H1 (cell line): ENCODE results near the gene SHISA7. TPM values are rescaled to one million over a fixed set of nuclear protein-coding genes. Genes with fewer than 3 reads are reported as not detected.

Experiments used
- CTCF ChIA-PET: fragments of 300-600 bp; sonication (Branson Sonifier 250); formaldehyde crosslinking; loops from one replicate; lab custom pipeline; 2021; ENCODE audit not compliant: partially characterized antibody; lab: Charles Lee
- POLR2A ChIA-PET: fragments of 300-600 bp; sonication (Branson Sonifier 250); formaldehyde crosslinking; loops from one replicate; lab custom pipeline; 2021; ENCODE audit warnings: inconsistent platforms; ENCODE audit not compliant: partially characterized antibody; lab: Charles Lee
- DNase-seq, 2 experiments: peaks; one replicate each; pipeline versions ENCODE4 v3.0.0 to v3.0.0-alpha.2; 2010 to 2022; ENCODE audit warnings: low spot score in 2 of 2, low read depth in 1 of 2, mixed read lengths in 1 of 2
- FAIRE-seq: peaks from 2 replicates; lab custom pipeline; 2011; peaks lifted over from hg19 to GRCh38; lab: Jason Lieb, UNC
- H2AFZ ChIP-seq: 2 replicates; pipeline ENCODE4 v1.8.1; 2012; ENCODE audit warnings: low read length, inconsistent platforms
- H2AK5ac ChIP-seq: 2 replicates; pipeline ENCODE4 v1.6.1; 2013; ENCODE audit warnings: low read depth, low read length
- H2BK120ac ChIP-seq: replicated peaks from 2 replicates; pipeline ENCODE3; 2013; ENCODE audit warnings: low read depth, low read length, inconsistent platforms
- H2BK12ac ChIP-seq: 2 replicates; pipeline ENCODE4 v1.6.1; 2013; ENCODE audit warnings: low read depth, low read length
- H2BK15ac ChIP-seq: 2 replicates; pipeline ENCODE4 v1.6.1; 2013; ENCODE audit warnings: low read length
- H2BK20ac ChIP-seq: 2 replicates; pipeline ENCODE4 v1.6.1; 2013; ENCODE audit warnings: low read length
- H2BK5ac ChIP-seq: 2 replicates; pipeline ENCODE4 v1.6.1; 2013; ENCODE audit warnings: low read depth, low read length
- H3K14ac ChIP-seq: 2 replicates; pipeline ENCODE4 v1.6.1; 2013; ENCODE audit warnings: inconsistent platforms; ENCODE audit not compliant: insufficient read length
- H3K18ac ChIP-seq: 2 replicates; pipeline ENCODE4 v1.6.1; 2013; ENCODE audit warnings: low read length; ENCODE audit errors: extremely low read depth
- H3K23ac ChIP-seq: 2 replicates; pipeline ENCODE4 v1.6.1; 2013; ENCODE audit warnings: inconsistent platforms; ENCODE audit not compliant: insufficient read length
- H3K23me2 ChIP-seq: 2 replicates; pipeline ENCODE4 v1.6.1; 2013; ENCODE audit warnings: low read depth, low read length
- H3K27ac ChIP-seq: 2 replicates; pipeline ENCODE4 v1.6.1; 2011; ENCODE audit warnings: low read depth, low read length, inconsistent platforms
- H3K27me3 ChIP-seq, 4 experiments: replicated peaks in 1 of 4; 1 replicate in 1 of 4; 2 replicates in 3 of 4; pipeline versions ENCODE4 v1.6.1 to v1.8.1; 2011 to 2013; ENCODE audit warnings: low read length in 3 of 4, mild to moderate bottlenecking in 3 of 4, inconsistent platforms in 2 of 4, mixed read lengths in 2 of 4, moderate library complexity in 1 of 4; ENCODE audit not compliant: control insufficient read depth in 3 of 4, insufficient read depth in 3 of 4; ENCODE audit errors: extremely low read depth in 1 of 4
- H3K36me3 ChIP-seq, 4 experiments: 2 replicates each; pipeline versions ENCODE4 v1.6.1 to v1.8.1; 2011 to 2013; ENCODE audit warnings: mild to moderate bottlenecking in 4 of 4, low read length in 3 of 4, moderate library complexity in 2 of 4, control low read depth in 1 of 4, inconsistent platforms in 1 of 4; ENCODE audit not compliant: insufficient read depth in 4 of 4, control insufficient read depth in 2 of 4
- H3K4ac ChIP-seq: replicated peaks from 2 replicates; pipeline ENCODE3; 2013; ENCODE audit warnings: low read length, low read depth, mixed read lengths, inconsistent platforms; ENCODE audit not compliant: insufficient read length
- H3K4me1 ChIP-seq, 4 experiments: replicated peaks in 1 of 4; 1 replicate in 1 of 4; 2 replicates in 3 of 4; pipeline versions ENCODE4 v1.6.1 to v1.8.1; 2011 to 2013; ENCODE audit warnings: low read length in 3 of 4, inconsistent platforms in 2 of 4, mixed read lengths in 1 of 4; ENCODE audit not compliant: insufficient read depth in 4 of 4, control insufficient read depth in 3 of 4
- H3K4me2 ChIP-seq, 2 experiments: 2 replicates each; pipeline versions ENCODE4 v1.6.1 to v1.8.1; 2011 to 2013; ENCODE audit warnings: low read depth in 2 of 2, low read length in 2 of 2, control low read depth in 1 of 2, inconsistent platforms in 1 of 2, mild to moderate bottlenecking in 1 of 2; ENCODE audit not compliant: insufficient read depth in 1 of 2
- H3K4me3 ChIP-seq, 4 experiments: fragments of 200-600, 300-600 bp in 1 of 4; sonication (generic), shearing (Covaris generic), sonication (Bioruptor Twin) in 1 of 4; 2 replicates each; pipeline versions ENCODE4 v1.5.1 to v1.8.1; 2011 to 2016; ENCODE audit warnings: low read length in 4 of 4, low read depth in 3 of 4, control low read depth in 2 of 4, inconsistent platforms in 2 of 4, mild to moderate bottlenecking in 2 of 4, mixed read lengths in 1 of 4, moderate library complexity in 1 of 4; ENCODE audit not compliant: insufficient read depth in 2 of 4; ENCODE audit errors: extremely low read depth in 1 of 4
- H3K56ac ChIP-seq: replicated peaks from 2 replicates; pipeline ENCODE3; 2013; ENCODE audit warnings: low read depth, mild to moderate bottlenecking, mixed read lengths, low read length, inconsistent platforms; ENCODE audit not compliant: insufficient read length
- H3K79me1 ChIP-seq: 2 replicates; pipeline ENCODE4 v1.6.1; 2013; ENCODE audit warnings: low read depth, low read length, control low read depth
- H3K79me2 ChIP-seq, 2 experiments: 2 replicates each; pipeline versions ENCODE4 v1.6.1 to v1.8.1; 2012 to 2013; ENCODE audit warnings: low read length in 2 of 2, mild to moderate bottlenecking in 2 of 2, inconsistent platforms in 1 of 2; ENCODE audit not compliant: insufficient read depth in 2 of 2, control insufficient read depth in 1 of 2
- H3K9ac ChIP-seq, 4 experiments: replicated peaks in 1 of 4; 1 replicate in 1 of 4; 2 replicates in 3 of 4; pipeline versions ENCODE4 v1.6.1 to v1.8.1; 2011 to 2013; ENCODE audit warnings: low read depth in 3 of 4, low read length in 3 of 4, control low read depth in 2 of 4, mild to moderate bottlenecking in 2 of 4, moderate library complexity in 2 of 4, inconsistent platforms in 1 of 4; ENCODE audit errors: extremely low read depth in 1 of 4
- H3K9me3 ChIP-seq, 2 experiments: 2 replicates each; pipeline versions ENCODE4 v1.6.1 to v1.8.1; 2012 to 2013; ENCODE audit warnings: mild to moderate bottlenecking in 2 of 2, moderate library complexity in 2 of 2, control low read depth in 1 of 2, inconsistent platforms in 1 of 2, low read depth in 1 of 2, low read length in 1 of 2, mixed read lengths in 1 of 2; ENCODE audit not compliant: insufficient read depth in 2 of 2
- H4K20me1 ChIP-seq, 2 experiments: replicated peaks in 1 of 2; 2 replicates each; pipeline versions ENCODE3 to v1.8.1; 2011 to 2013; ENCODE audit warnings: inconsistent platforms in 2 of 2, low read length in 2 of 2, mild to moderate bottlenecking in 1 of 2; ENCODE audit not compliant: insufficient read depth in 2 of 2, control insufficient read depth in 1 of 2
- H4K5ac ChIP-seq: 2 replicates; pipeline ENCODE4 v1.6.1; 2013; ENCODE audit warnings: low read length, low read depth, mixed read lengths, inconsistent platforms; ENCODE audit not compliant: insufficient read length
- H4K8ac ChIP-seq: 2 replicates; pipeline ENCODE4 v1.8.0; 2013; ENCODE audit warnings: mild to moderate bottlenecking, moderate library complexity, low read length, inconsistent platforms; ENCODE audit not compliant: insufficient read depth; ENCODE audit errors: extremely low read depth
- H4K91ac ChIP-seq: replicated peaks from 2 replicates; pipeline ENCODE3; 2013; ENCODE audit warnings: low read length, mixed read lengths, inconsistent platforms; ENCODE audit not compliant: insufficient read length
- RFX5 ChIP-seq: IDR thresholded peaks from 2 replicates; pipeline ENCODE4 v1.6.1; 2011; ENCODE audit warnings: low read depth, low read length, improper control_type of control experiment, borderline replicate concordance
- SUZ12 ChIP-seq: fragments of 200-600 bp; sonication (generic); IDR thresholded peaks from 2 replicates; pipeline ENCODE4 v1.6.1; 2012; ENCODE audit warnings: mild to moderate bottlenecking, inconsistent platforms, low read length, moderate library complexity, mixed read lengths
- TAF1 ChIP-seq: IDR thresholded peaks from 2 replicates; pipeline ENCODE4 v1.6.1; 2011; ENCODE audit warnings: mild to moderate bottlenecking, low read depth, low read length
- WGBS, 2 experiments: shearing (Covaris generic) in 1 of 2; methylation state at CpG; one replicate each; pipeline versions ENCODE4 v1.1.6 to v1.1.7; 2013 to 2015; ENCODE audit warnings: low lambda C conversion rate in 2 of 2, mixed read lengths in 2 of 2, inconsistent platforms in 1 of 2, low coverage in 1 of 2, missing lambda C conversion rate in 1 of 2; ENCODE audit not compliant: insufficient replicate concordance in 2 of 2, insufficient coverage in 1 of 2, insufficient read length in 1 of 2; ENCODE audit errors: extremely low coverage in 1 of 2, missing lambda C conversion rate in 1 of 2; 5-methylcytosine and 5-hydroxymethylcytosine counted together
- polyA plus RNA-seq, 7 experiments: library from polyadenylated mRNA; depleted of rRNA in 3 of 7; stranded (reverse) in 5 of 7; unstranded in 2 of 7; fragments of >200 nt in 5 of 7; fragments of 200-250 nt in 2 of 7; gene quantifications; 1 replicate in 5 of 7; 2 replicates in 1 of 7; 4 replicates in 1 of 7; pipeline versions ENCODE4 v1.2.1 to v1.2.3, GENCODE V29; 2011 to 2013; ENCODE audit warnings: missing spikeins in 2 of 7, mixed read lengths in 2 of 7
- total RNA-seq: library from RNA; stranded (reverse); fragmentation: NEBNext Ultra II Directional; extraction: Animal tissue kit (Norgen Biotek cat#: 25700); gene quantifications from 2 replicates; pipeline ENCODE4 v1.2.1, GENCODE V29; 2021

The SHISA7 gene
- total and polyA plus RNA-seq, 2 of the 8 experiments (the other 6 are each of a cell fraction or from before 2014, with no cell fraction given): 0.76 to 1.0 TPM

DNA sequence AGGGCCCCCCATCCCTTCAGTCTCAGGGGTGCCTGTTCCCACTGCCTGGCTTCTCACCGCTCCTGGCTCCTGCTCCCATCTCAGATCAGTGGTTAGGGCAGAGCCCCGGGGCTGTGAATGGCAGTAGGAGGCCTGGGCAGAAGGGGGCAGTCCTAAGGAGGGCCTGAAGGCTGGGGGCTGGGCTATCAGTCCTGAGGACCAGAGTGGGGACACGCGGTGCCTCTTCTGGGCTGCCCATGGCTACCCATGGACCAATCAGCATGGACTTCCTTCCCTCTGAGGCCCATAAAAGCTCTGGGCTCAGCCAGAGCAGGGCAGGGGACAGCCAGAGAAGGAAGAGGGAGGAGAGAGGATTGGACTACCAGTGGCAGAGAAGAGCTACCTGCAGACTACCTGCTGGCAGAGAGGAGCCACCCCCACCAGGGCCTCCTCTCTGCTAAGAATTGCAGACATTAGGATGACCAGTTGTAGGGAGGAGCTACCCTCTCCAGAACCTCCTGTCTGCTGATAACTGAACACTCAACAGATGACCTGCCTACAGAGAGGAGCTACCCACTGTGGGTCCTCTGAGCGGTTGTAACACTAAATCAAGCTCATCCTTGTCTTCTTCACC lies 23.4 kb downstream of the SHISA7 start:
- Histone ChIP-seq H3K4me3 (no peak overlapping the region), H3K56ac (no peak overlapping the region), H3K4ac (no peak overlapping the region), H3K9ac (no peak overlapping the region), H3K79me2 (no peaks in the 10 kb centered on the region), H2BK5ac (no peak overlapping the region), H3K14ac (no peak overlapping the region), H3K23ac (no peak overlapping the region), H3K79me1 (no peaks in the 10 kb centered on the region), H4K5ac (no peak overlapping the region), H2BK12ac (no peak overlapping the region), H3K27me3 (peaks cover 0 to 11% (median under 1%) of the 10 kb centered on the region in 4 experiments; a peak in 1 of 7 replicates), H4K8ac (no peak overlapping the region), H4K91ac (no peak overlapping the region), H2BK20ac (no peak overlapping the region), H3K36me3 (no peaks in the 10 kb centered on the region), H2AK5ac (no peak overlapping the region), H3K9me3 (no peaks in the 10 kb centered on the region; a peak in 1 of 4 replicates), H3K27ac (no peak overlapping the region), H4K20me1 (no peaks in the 10 kb centered on the region), H3K18ac (no peak overlapping the region), H3K4me1 (peaks cover 0 to 2% (median 0%) of the 10 kb centered on the region in 4 experiments; a peak in 1 of 7 replicates), H2BK15ac (no peak overlapping the region), H2AFZ (no peak overlapping the region), H3K4me2 (no peak overlapping the region), H2BK120ac (no peak overlapping the region), H3K23me2 (no peaks in the 10 kb centered on the region)
- 69% methylated on average over 5 of the region's 5 CpGs; no CpG with 5 or more reads in 1 of the 2 experiments for WGBS, 2 experiments
- ChIA-PET POLR2A (interaction anchor here (0.9 to 34.6 kb wide), 6 partner anchors 9 to 71 kb away, joined by 3 to 874 read pairs (median 4); partner anchors contain the start of genes RPL28, TMEM238 and UBE2S), CTCF (interaction anchor here (0.7 to 4.3 kb wide), 15 partner anchors 8 to 279 kb away, joined by 3 to 17 read pairs (median 5); no protein-coding TSS in a partner anchor)
- no peak for DNase-seq
- TF ChIP-seq SUZ12 (no peak), RFX5 (no peak), TAF1 (no peak)
- FAIRE-seq: no peak
